Effector memory CD4-positive, alpha-beta T cell (primary cell): ENCODE results near the gene RASD1.

Experiments used
- DNase-seq, 3 donors: peaks; one replicate each; pipeline ENCODE4 v3.0.0-alpha.2; 2020
- H3K27ac ChIP-seq: 2 replicates; pipeline ENCODE4 v1.7.0; 2013; ENCODE audit warnings: mild to moderate bottlenecking, low read length, moderate library complexity; ENCODE audit not compliant: insufficient read depth, poor library complexity, severe bottlenecking
- H3K27me3 ChIP-seq: replicated peaks from 2 replicates; pipeline ENCODE4 v1.7.0; 2013; ENCODE audit warnings: mild to moderate bottlenecking, low read length; ENCODE audit not compliant: insufficient read depth, control insufficient read depth, poor library complexity, severe bottlenecking
- H3K36me3 ChIP-seq: 2 replicates; pipeline ENCODE4 v1.7.0; 2013; ENCODE audit warnings: mild to moderate bottlenecking, low read length, moderate library complexity; ENCODE audit not compliant: control insufficient read depth, insufficient read depth
- H3K4me1 ChIP-seq: 2 replicates; pipeline ENCODE4 v1.7.0; 2013; ENCODE audit warnings: low read length, mild to moderate bottlenecking; ENCODE audit not compliant: control insufficient read depth, insufficient read depth, poor library complexity, severe bottlenecking
- H3K4me3 ChIP-seq: 2 replicates; pipeline ENCODE4 v1.7.0; 2013; ENCODE audit warnings: low read length, low read depth, mild to moderate bottlenecking; ENCODE audit not compliant: insufficient read depth, poor library complexity, severe bottlenecking
- H3K9me3 ChIP-seq: 2 replicates; pipeline ENCODE4 v1.7.0; 2013; ENCODE audit warnings: mild to moderate bottlenecking, low read length, moderate library complexity; ENCODE audit not compliant: control insufficient read depth

Gene RASD1

DNA sequence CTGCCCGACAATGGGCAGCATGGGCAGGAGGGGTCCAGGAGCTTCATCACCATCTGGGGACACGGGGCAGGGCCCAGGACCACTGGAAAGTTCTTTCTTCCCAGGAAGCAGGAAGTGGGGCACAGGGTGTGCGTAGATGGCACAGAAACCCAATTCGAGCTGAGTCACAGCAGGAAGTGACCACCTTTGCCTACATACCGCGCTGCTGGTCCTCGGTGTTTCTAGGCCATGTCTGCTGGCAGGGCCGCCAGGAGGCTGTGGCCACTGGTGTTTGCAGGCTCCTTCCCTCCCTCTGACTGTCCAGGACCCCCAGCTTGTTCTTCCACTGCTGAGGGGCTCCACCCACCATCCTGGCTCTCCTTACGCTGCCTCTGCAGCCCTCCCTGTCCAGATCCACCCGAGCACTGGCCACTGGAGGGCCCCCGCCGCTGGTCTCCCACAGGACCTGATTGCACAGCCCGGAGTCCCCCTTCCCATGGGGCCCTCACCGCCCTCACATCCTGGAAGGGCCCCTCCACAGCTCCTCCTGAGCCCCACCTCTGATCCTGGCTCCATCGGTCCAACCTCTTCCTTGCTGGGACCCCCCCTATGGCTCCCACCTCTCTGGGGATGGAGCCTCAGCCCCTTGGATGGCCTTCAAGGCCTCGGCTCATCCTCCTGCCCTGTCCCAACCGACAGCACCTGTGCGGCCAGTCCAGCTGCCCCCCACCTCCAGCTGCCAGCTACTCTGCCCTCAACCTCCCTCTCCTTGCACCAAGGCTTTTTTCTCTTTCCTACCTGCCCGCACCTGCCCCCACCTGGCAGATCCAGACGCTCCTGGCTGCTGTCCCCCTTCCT, 14.5 kb upstream of the RASD1 start:
- Histone ChIP-seq H3K4me1 (no peaks in the 10 kb centered on the region), H3K9me3 (no peaks in the 10 kb centered on the region), H3K4me3 (no peak overlapping the region), H3K27me3 (no peaks in the 10 kb centered on the region), H3K36me3 (no peaks in the 10 kb centered on the region), H3K27ac (no peak overlapping the region)
- no peak for DNase-seq

DNA sequence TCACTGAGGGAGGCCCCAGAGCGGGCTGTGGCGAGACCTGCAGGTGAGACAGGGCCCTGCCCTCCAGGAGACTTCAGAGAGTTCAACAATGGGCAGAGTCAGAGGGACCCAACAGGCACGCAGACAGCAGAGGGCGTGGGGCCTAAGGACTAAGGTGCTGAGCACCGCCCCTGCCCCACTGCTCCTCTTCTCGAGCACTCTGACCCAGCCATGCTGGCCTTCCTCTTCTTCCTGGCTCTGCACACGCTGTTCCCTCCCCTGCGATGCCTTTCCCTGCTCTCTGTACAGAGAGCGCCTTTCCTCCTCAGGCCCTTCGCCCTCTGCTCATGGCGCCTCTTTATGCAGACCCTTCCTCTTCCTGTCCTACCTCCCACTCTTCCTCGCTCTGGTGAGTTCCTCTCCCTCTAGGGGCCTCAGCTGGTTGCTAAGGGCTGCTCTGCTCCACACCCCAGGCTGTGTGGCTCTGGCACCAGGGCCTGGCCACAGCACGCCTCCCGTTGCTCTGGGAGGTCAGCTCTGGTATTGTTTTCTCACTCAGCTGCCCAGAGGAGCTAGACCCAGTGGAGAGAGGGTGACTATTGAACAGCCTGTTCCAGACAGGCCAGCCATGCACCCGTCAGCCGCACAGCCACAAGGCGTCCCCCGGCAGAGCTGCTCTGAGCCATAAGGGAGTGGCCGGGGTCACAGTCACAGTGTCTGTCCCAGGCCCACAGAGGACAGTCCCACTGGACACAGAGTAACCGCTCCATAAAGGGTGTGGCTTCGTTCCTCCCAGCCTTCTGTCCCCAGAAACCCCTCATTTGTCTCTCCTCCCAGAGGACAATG, 13.6 kb upstream of the RASD1 start:
- no peak overlapping the region for H3K27ac ChIP-seq
- no peak for DNase-seq
- H3K4me1 ChIP-seq = no peaks in the 10 kb centered on the region
- H3K4me3 ChIP-seq = no peak overlapping the region
- H3K36me3 ChIP-seq = no peaks in the 10 kb centered on the region
- H3K9me3 ChIP-seq = no peaks in the 10 kb centered on the region
- H3K27me3 ChIP-seq = no peaks in the 10 kb centered on the region

DNA sequence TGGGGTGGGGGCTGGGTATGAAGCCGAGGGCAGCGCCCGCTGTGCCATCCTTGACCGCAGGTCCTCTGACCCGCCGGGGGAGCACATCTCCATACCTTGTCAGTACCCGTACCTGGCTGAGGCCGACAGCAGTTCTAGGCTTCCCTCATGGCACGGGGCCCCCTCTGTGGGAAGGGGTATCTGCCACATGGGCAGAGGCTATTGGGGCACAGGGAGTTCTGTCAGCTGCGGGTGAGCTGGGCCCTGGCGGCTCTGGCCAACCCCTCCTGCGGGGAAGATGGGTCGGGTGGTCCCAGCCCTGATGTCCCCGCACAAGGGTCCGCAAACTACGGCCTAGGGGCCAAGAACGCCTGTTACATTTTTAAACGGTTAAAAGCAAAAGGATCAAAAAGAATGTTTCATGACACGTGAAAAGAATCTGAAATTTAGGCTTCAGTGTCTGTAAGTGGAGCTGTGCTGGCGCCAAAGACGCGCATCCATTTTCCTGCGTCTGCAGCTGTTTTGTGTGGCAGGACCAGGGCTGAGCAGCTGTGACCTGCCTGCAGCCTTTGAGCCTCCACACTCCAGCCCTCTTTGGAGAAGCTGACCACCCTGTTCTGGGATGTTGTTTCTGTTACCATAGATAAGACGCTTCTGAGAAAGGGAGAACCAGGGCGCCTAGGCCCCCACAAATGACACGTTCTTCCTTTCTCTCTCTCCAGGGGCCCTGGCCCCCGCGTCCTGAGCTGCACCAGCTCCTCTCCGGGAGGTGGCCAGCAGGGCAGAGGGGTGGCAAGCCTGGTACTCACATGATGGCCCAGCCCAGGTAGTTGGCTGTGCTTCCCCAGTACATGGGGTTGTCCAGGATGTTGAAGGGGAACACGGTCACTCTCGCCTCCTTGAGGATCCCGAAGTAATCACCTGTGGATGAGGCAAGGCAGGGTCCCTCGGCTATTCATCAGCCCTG, 12.7 kb upstream of the RASD1 start:
- Histone ChIP-seq H3K27me3 (no peaks in the 10 kb centered on the region), H3K4me1 (no peaks in the 10 kb centered on the region), H3K36me3 (no peaks in the 10 kb centered on the region), H3K4me3 (no peak overlapping the region), H3K27ac (no peak overlapping the region), H3K9me3 (no peaks in the 10 kb centered on the region)
- DNase-seq = no peak

DNA sequence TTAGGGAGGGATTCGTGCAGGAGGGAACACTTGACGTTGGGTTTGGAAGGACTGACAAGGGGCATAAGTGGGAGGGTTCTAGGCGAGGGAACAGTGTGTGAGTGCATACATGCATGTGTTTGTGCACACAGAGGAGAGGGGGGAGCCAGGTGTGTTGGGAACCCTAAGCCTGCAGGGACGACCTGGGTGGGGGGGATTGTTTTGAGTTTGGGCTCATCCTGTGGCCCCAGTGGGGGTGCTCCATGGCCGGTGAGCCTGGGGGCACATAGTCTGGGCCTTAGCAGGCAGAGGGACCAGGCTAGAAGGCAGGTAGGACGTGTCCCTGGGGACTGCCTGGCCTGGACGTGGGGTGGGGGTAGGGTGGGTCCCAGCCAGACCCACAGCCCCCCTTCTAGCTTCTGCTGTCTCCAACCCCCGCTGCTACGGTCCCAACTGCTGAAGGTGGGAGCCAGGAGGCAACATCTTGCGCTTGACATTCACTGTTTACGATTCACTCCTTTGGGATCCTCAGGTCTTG, 11.9 kb upstream of the RASD1 start:
- Histone ChIP-seq H3K36me3 (no peaks in the 10 kb centered on the region), H3K4me1 (no peaks in the 10 kb centered on the region), H3K27ac (no peak overlapping the region), H3K27me3 (no peaks in the 10 kb centered on the region), H3K9me3 (no peaks in the 10 kb centered on the region), H3K4me3 (no peak overlapping the region)
- no peak for DNase-seq

DNA sequence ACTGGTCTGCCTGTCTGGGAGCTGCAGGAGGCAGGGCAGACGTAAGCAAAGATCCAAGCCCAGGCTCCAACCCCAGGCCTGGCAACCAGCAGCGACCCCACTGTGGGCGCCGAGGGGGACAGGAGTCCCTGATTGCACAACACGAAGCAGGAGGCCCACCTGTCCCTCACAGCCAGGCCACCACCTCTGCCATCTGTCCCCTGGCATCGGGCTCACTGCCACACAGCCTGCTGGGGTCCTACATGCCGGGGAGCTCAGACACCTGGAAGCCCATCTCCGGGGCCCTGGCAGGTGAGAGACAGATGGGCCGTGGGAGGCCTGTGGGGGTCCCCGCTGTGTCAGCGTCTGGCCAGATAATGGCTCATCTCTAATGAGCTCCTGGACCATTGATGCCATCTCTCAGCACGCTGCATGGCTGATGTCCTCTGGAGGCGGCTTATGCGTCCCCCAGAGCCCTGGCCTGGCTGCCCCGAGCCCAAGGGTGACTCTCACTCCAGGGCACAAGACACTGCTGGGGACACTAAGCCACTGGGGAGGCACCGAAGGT, 11.3 kb upstream of the RASD1 start:
- H3K36me3 ChIP-seq = no peaks in the 10 kb centered on the region
- H3K4me3 ChIP-seq = no peak overlapping the region
- H3K27ac ChIP-seq = no peak overlapping the region

DNA sequence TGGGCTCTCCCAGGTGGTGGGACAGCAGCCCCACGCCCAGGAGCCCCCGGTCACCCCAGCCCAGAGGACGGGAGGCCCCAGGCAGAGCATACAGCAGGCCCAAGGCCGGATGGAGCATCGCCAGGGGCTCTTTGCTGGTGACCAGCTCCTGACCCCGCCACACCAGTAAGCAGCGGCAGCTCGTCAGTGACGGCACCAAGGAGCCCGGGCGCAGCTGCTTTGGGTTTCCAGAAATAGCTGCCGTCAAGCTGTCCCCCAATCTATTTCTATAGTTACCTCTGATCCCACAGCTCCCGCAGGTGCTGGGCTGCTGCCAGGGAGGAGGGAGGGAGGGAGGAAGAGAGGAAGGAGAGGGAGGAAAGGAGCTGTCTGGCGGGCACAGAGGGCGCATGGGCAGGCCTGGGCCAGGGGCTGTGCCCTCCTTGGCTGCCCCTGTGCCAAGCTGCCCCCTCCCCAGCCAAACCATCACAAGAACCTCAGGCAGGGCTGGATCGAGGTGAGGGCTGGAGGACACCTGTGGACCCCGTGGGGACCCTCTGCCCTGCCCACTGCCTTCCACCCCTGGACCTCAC, 10.8 kb upstream of the RASD1 start:
- Histone ChIP-seq H3K4me3 (no peak overlapping the region), H3K36me3 (no peaks in the 10 kb centered on the region), H3K27me3 (no peaks in the 10 kb centered on the region), H3K27ac (no peak overlapping the region), H3K9me3 (no peaks in the 10 kb centered on the region), H3K4me1 (no peaks in the 10 kb centered on the region)
- no peak for DNase-seq

More for the DNA sequence above, 11.3 kb upstream of the RASD1 start:
- Histone ChIP-seq H3K4me1 (no peaks in the 10 kb centered on the region), H3K9me3 (no peaks in the 10 kb centered on the region), H3K27me3 (no peaks in the 10 kb centered on the region)
- no peak for DNase-seq

DNA sequence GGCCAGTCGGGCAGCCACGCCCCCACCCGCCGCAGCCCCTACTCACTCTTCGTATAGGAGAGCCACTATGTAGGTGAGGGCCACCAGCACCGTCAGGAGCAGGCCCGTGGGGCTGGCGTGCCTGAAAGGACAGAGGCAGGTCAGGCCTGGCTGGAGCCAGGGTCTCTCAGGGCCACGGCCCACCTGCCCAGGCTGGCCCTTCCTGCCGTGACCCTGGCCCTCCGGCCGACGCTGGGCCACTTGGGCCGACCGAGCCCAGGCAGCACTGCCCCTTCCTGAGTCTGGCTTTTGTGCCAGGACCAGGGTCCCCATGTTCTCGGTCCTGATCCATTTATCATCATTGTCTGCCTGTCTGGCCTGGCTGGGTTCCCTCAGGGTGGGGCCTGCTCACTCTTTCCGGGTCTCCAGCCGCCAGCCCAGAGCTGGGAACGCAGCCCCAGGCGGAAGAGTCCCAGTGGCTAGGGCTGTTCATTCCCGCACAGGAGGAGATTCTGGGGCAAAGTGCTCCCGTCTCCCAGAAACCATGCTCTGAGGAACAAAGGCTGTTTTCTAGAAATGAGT, 10.1 kb upstream of the RASD1 start:
- no peak for DNase-seq
- Histone ChIP-seq H3K4me3 (no peak overlapping the region), H3K9me3 (no peaks in the 10 kb centered on the region), H3K4me1 (no peaks in the 10 kb centered on the region), H3K36me3 (no peaks in the 10 kb centered on the region), H3K27ac (no peak overlapping the region), H3K27me3 (no peaks in the 10 kb centered on the region)

DNA sequence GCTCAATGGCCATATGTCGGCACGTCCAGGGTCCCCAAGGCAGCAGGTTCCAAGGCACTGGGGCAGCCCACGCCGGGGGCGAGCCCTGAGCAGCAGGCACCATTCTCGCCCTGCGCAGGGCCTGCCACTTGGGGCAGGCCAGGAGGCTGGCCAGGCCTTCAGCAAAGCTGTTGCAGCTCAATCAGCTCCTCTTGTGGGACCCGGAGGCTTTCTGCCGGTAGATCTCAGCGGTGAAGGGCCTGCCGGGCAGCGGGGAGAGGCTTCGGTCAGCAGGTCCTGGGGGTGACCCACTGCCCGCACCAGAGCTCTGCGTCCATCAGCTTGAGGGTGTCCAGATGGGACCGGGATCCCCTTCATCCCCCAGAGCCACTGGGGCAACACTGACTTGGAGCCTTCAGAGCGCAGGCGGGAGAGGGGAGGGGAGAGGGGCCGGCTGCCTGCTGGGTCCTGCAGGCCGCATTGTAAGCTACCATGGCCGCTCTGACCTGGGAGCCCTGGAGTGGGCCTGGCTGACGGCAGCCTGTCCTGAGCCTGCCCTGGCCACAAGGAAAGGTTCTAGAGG, 9.5 kb upstream of the RASD1 start:
- H3K27me3 ChIP-seq = no peaks in the 10 kb centered on the region

DNA sequence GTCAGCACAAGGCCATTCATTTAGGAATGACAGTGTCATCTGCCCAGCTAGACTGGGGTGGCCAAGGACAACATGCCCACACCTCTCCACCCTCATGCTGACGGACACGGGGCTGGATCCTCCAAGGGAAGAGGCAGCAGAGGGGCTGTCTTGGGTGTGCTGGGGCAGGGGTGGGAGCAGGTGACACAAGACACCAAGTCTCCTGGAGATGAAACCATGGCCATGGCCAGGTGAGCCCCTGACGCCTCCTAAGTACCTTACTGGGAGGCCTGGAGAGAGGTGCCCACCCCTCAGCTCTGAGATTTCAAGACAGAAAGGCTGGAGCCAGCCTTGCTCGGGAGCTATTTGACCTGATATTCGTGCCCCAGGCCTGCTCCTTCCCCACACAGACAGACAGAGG, 9.0 kb upstream of the RASD1 start:
- Histone ChIP-seq H3K4me3 (no peak overlapping the region), H3K27ac (no peak overlapping the region), H3K36me3 (no peaks in the 10 kb centered on the region), H3K4me1 (no peaks in the 10 kb centered on the region), H3K9me3 (no peaks in the 10 kb centered on the region), H3K27me3 (no peaks in the 10 kb centered on the region)
- no peak for DNase-seq

More for the DNA sequence above, 9.5 kb upstream of the RASD1 start:
- no peak overlapping the region for H3K27ac ChIP-seq
- no peaks in the 10 kb centered on the region for H3K4me1 ChIP-seq
- H3K36me3 ChIP-seq = no peaks in the 10 kb centered on the region
- H3K4me3 ChIP-seq = no peak overlapping the region
- H3K9me3 ChIP-seq = no peaks in the 10 kb centered on the region
- DNase-seq = no peak
